HL-60 (cell line): ENCODE measurements around the gene COL18A1.

ENCODE experiments used
- GABPA ChIP-seq: IDR thresholded peaks from 2 replicates; pipeline ENCODE4 v1.6.1; 2012; ENCODE audit warnings: low read depth
- POLR2AphosphoS5 ChIP-seq: IDR thresholded peaks from 2 replicates; pipeline ENCODE4 v1.6.1; 2012; ENCODE audit warnings: low read depth
- SPI1 ChIP-seq: IDR thresholded peaks from 2 replicates; pipeline ENCODE4 v1.6.1; 2012; ENCODE audit warnings: low read depth, mild to moderate bottlenecking, borderline replicate concordance
- TF ChIP-seq, protein P1 (sequence below): IDR thresholded peaks from one replicate; pipeline ENCODE4 v1.5.1; 2011; ENCODE audit warnings: low read length, control low read depth, inconsistent platforms; ENCODE audit not compliant: insufficient read depth

DNA sequence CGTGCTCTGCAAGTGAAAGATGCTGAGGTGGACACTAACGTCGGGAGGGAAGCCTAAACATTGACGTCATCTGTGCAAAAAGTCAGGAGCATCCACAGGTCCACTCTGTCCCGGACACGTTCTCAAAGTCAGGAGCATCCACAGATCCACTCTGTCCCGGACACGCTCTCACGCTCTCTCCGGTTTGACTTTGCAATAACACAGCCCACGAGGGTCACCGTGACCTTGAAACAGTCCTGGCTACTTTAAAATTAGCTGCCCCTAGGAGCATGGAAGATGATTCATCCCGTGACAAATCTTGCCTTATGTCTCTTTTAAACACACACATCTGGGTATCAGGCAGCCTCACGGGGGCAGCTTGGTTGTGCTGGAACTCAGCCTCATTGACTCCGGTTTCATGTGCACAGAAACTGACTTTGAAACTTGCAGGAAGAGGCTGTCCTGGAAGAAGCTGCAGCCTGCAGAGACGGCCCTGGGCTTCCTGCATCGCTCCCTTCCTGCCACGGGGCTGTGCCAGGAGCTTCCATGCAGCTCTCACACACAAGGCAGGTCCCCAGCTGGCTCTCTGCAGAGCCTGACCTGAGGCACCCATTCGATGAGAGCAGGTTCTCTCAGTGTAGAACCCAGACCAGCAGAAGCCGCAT is 18.1 kb upstream of the COL18A1 start:
- TF ChIP-seq, protein P1, sequence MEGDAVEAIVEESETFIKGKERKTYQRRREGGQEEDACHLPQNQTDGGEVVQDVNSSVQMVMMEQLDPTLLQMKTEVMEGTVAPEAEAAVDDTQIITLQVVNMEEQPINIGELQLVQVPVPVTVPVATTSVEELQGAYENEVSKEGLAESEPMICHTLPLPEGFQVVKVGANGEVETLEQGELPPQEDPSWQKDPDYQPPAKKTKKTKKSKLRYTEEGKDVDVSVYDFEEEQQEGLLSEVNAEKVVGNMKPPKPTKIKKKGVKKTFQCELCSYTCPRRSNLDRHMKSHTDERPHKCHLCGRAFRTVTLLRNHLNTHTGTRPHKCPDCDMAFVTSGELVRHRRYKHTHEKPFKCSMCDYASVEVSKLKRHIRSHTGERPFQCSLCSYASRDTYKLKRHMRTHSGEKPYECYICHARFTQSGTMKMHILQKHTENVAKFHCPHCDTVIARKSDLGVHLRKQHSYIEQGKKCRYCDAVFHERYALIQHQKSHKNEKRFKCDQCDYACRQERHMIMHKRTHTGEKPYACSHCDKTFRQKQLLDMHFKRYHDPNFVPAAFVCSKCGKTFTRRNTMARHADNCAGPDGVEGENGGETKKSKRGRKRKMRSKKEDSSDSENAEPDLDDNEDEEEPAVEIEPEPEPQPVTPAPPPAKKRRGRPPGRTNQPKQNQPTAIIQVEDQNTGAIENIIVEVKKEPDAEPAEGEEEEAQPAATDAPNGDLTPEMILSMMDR, result no peak
- no peak for TF ChIP-seq SPI1
- no peak for TF ChIP-seq POLR2AphosphoS5
- no peak for TF ChIP-seq GABPA
